ENCODE data around the gene ARFRP1.

GRCh38 chr20:63739130-63740069, 31.6 kb upstream of the ARFRP1 start, which contains the start of gene SLC2A4RG:
- TF ChIP-seq, protein P1, sequence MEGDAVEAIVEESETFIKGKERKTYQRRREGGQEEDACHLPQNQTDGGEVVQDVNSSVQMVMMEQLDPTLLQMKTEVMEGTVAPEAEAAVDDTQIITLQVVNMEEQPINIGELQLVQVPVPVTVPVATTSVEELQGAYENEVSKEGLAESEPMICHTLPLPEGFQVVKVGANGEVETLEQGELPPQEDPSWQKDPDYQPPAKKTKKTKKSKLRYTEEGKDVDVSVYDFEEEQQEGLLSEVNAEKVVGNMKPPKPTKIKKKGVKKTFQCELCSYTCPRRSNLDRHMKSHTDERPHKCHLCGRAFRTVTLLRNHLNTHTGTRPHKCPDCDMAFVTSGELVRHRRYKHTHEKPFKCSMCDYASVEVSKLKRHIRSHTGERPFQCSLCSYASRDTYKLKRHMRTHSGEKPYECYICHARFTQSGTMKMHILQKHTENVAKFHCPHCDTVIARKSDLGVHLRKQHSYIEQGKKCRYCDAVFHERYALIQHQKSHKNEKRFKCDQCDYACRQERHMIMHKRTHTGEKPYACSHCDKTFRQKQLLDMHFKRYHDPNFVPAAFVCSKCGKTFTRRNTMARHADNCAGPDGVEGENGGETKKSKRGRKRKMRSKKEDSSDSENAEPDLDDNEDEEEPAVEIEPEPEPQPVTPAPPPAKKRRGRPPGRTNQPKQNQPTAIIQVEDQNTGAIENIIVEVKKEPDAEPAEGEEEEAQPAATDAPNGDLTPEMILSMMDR (conservative IDR thresholded peaks at IDR 0.05; ENCODE audit: low read depth, low read length) = no peak
- TF ChIP-seq EZH2phosphoT487 (IDR thresholded peaks at IDR 0.05; ENCODE audit: borderline replicate concordance, low read length) (no peak), EZH2 (IDR thresholded peaks at IDR 0.05; ENCODE audit: low read length, unreplicated experiment) (no peak)

Data from PC-3 (cell line).